SK-N-SH (cell line): ENCODE measurements around the gene NR5A2. TPM values are rescaled to one million over a fixed set of nuclear protein-coding genes. Genes with fewer than 3 reads are reported as not detected.

Source experiments
- CTCF ChIA-PET: fragments of 300-600, 350-600 bp; formaldehyde crosslinking; extraction: SDS; loops from one replicate; lab custom pipeline; 2021; lab: Yijun Ruan, JAX
- POLR2A ChIA-PET: fragments of 350-600 bp; sonication (Branson Sonifier 250); formaldehyde crosslinking; extraction: SDS; loops from one replicate; lab custom pipeline; 2020; ENCODE audit warnings: antibody characterized with exemption, inconsistent platforms; lab: Yijun Ruan, JAX
- DNase-seq: peaks from one replicate; pipeline ENCODE4 v3.0.0; 2012
- H2AFZ ChIP-seq: fragments of 200-600 bp; sonication (generic); 2 replicates; pipeline ENCODE4 v1.8.1; 2016; ENCODE audit warnings: antibody characterized with exemption, mild to moderate bottlenecking, low read depth
- H3F3A ChIP-seq: fragments of 200-600 bp; sonication (generic); replicated peaks from 2 replicates; pipeline ENCODE3; 2016; ENCODE audit warnings: antibody characterized with exemption, mild to moderate bottlenecking; ENCODE audit not compliant: insufficient read depth
- H3K27ac ChIP-seq, 2 experiments: fragments of 200-500 bp in 1 of 2; fragments of 200-600 bp in 1 of 2; sonication (Bioruptor generic) in 1 of 2; sonication (generic), shearing (Covaris generic) in 1 of 2; 2 replicates each; pipeline versions ENCODE4 v1.5.1 to v1.6.1; 2014 to 2016; ENCODE audit warnings: low read depth in 2 of 2, inconsistent platforms in 1 of 2, low read length in 1 of 2, mild to moderate bottlenecking in 1 of 2, mixed read lengths in 1 of 2
- H3K27me3 ChIP-seq: fragments of 200-600 bp; sonication (generic), shearing (Covaris generic); 2 replicates; pipeline ENCODE4 v1.6.1; 2016; ENCODE audit warnings: mixed run types; ENCODE audit not compliant: insufficient read depth
- H3K36me3 ChIP-seq, 2 experiments: fragments of 200-500 bp in 1 of 2; fragments of 200-600 bp in 1 of 2; sonication (Bioruptor generic) in 1 of 2; sonication (generic) in 1 of 2; replicated peaks in 1 of 2; 2 replicates each; pipeline versions ENCODE3 to v1.5.1; 2014 to 2016; ENCODE audit warnings: low read length in 1 of 2, mild to moderate bottlenecking in 1 of 2; ENCODE audit not compliant: insufficient read depth in 2 of 2, control insufficient read depth in 1 of 2
- H3K4me1 ChIP-seq, 2 experiments: fragments of 200-500 bp in 1 of 2; fragments of 200-600 bp in 1 of 2; sonication (Bioruptor generic) in 1 of 2; sonication (generic), shearing (Covaris generic) in 1 of 2; 2 replicates each; pipeline versions ENCODE4 v1.5.1 to v1.6.1; 2014 to 2016; ENCODE audit warnings: low read depth in 1 of 2, low read length in 1 of 2, mixed run types in 1 of 2; ENCODE audit not compliant: insufficient read depth in 2 of 2, control insufficient read depth in 1 of 2
- H3K4me2 ChIP-seq: fragments of 200-600 bp; sonication (generic), shearing (Covaris generic); 2 replicates; pipeline ENCODE4 v1.6.1; 2017; ENCODE audit warnings: mixed run types
- H3K4me3 ChIP-seq, 2 experiments: fragments of 200-500 bp in 1 of 2; fragments of 200-600 bp in 1 of 2; sonication (Bioruptor generic) in 1 of 2; sonication (generic), shearing (Covaris generic) in 1 of 2; 2 replicates each; pipeline versions ENCODE4 v1.5.1 to v1.8.1; 2014 to 2016; ENCODE audit warnings: low read depth in 2 of 2, inconsistent platforms in 1 of 2, low read length in 1 of 2, mild to moderate bottlenecking in 1 of 2, mixed read lengths in 1 of 2, moderate library complexity in 1 of 2
- H3K79me2 ChIP-seq: fragments of 200-600 bp; sonication (generic); 2 replicates; pipeline ENCODE4 v1.8.1; 2017; ENCODE audit warnings: mild to moderate bottlenecking; ENCODE audit not compliant: insufficient read depth
- H3K9ac ChIP-seq: fragments of 200-600 bp; sonication (generic); 2 replicates; pipeline ENCODE4 v1.6.1; 2017; ENCODE audit warnings: mixed run types
- H3K9me2 ChIP-seq: fragments of 200-600 bp; sonication (generic); 2 replicates; pipeline ENCODE4 v1.6.1; 2017; ENCODE audit warnings: mixed run types
- H3K9me3 ChIP-seq: fragments of 200-600 bp; sonication (generic); 2 replicates; pipeline ENCODE4 v1.6.1; 2017; ENCODE audit warnings: mixed run types, mild to moderate bottlenecking, moderate library complexity
- H4K20me1 ChIP-seq: fragments of 200-600 bp; sonication (generic); 2 replicates; pipeline ENCODE4 v1.6.1; 2017; ENCODE audit warnings: mild to moderate bottlenecking, mixed run types; ENCODE audit not compliant: insufficient read depth
- ELF1 ChIP-seq: IDR thresholded peaks from 2 replicates; pipeline ENCODE4 v1.4.0; 2012
- EP300 ChIP-seq, 2 experiments: IDR thresholded peaks; 2 replicates each; pipeline versions ENCODE4 v1.4.0 to v1.6.1; 2012; ENCODE audit warnings: borderline replicate concordance in 1 of 2, low read depth in 1 of 2, low read length in 1 of 2
- FOXM1 ChIP-seq: IDR thresholded peaks from 2 replicates; pipeline ENCODE4 v1.4.0; 2012; ENCODE audit warnings: low read depth, mild to moderate bottlenecking
- GATA2 ChIP-seq: sonication (generic); formaldehyde crosslinking; IDR thresholded peaks from 2 replicates; pipeline ENCODE4 v1.5.0; 2020; ENCODE audit warnings: mild to moderate bottlenecking, missing genetic modification reagents
- MXI1 ChIP-seq: IDR thresholded peaks from 2 replicates; pipeline ENCODE4 v1.6.1; 2012; ENCODE audit warnings: mild to moderate bottlenecking, low read depth, low read length, improper control_type of control experiment
- NFIC ChIP-seq: IDR thresholded peaks from 2 replicates; pipeline ENCODE4 v1.4.0; 2012; ENCODE audit warnings: borderline replicate concordance
- RAD21 ChIP-seq: IDR thresholded peaks from 2 replicates; pipeline ENCODE4 v1.6.1; 2012; ENCODE audit warnings: mild to moderate bottlenecking, low read length
- REST ChIP-seq: IDR thresholded peaks from 2 replicates; pipeline ENCODE4 v1.6.1; 2012; ENCODE audit warnings: mild to moderate bottlenecking, low read depth, low read length, moderate library complexity
- RXRA ChIP-seq: IDR thresholded peaks from 2 replicates; pipeline ENCODE4 v1.4.0; 2012; ENCODE audit warnings: low read depth, mild to moderate bottlenecking, borderline replicate concordance
- SMC3 ChIP-seq: IDR thresholded peaks from 2 replicates; pipeline ENCODE4 v1.6.1; 2012; ENCODE audit warnings: low read depth, low read length, improper control_type of control experiment
- TCF12 ChIP-seq: IDR thresholded peaks from 2 replicates; pipeline ENCODE4 v1.4.0; 2012
- USF1 ChIP-seq: IDR thresholded peaks from 2 replicates; pipeline ENCODE4 v1.4.0; 2012; ENCODE audit warnings: low read depth, borderline replicate concordance
- ZBTB33 ChIP-seq: IDR thresholded peaks from 2 replicates; pipeline ENCODE4 v1.4.0; 2012; ENCODE audit warnings: low read depth, borderline replicate concordance
- WGBS: methylation state at CpG from one replicate; pipeline ENCODE4 v1.1.6; 2017; ENCODE audit warnings: low lambda C conversion rate; 5-methylcytosine and 5-hydroxymethylcytosine counted together
- polyA plus RNA-seq, 3 experiments: library from polyadenylated mRNA; depleted of rRNA; stranded (reverse); fragments of >200 nt; gene quantifications; 2 replicates each; pipeline ENCODE4 v1.2.3, GENCODE V29; 2012
- TF ChIP-seq, protein P1 (sequence below): fragments of 150-350 bp; IDR thresholded peaks from 2 replicates; pipeline ENCODE4 v1.6.1; 2017; ENCODE audit warnings: antibody characterized with exemption, low read length, low read depth, borderline replicate concordance
- TF ChIP-seq, protein P2 (sequence below): IDR thresholded peaks from 2 replicates; pipeline ENCODE4 v1.4.0; 2012; ENCODE audit warnings: low read depth
- TF ChIP-seq, protein P3 (sequence below): fragments of 200-600 bp; sonication (generic); IDR thresholded peaks from 2 replicates; pipeline ENCODE4 v1.6.1; 2017; ENCODE audit warnings: antibody characterized with exemption, mild to moderate bottlenecking, moderate library complexity
- TF ChIP-seq, protein P4 (sequence below): fragments of 150-350 bp; IDR thresholded peaks from 2 replicates; pipeline ENCODE4 v1.6.1; 2016; ENCODE audit warnings: mild to moderate bottlenecking, low read depth, low read length

The NR5A2 gene
- polyA plus RNA-seq, 1 of the 3 experiments (the other 2 are of a cell fraction): not detected

DNA sequence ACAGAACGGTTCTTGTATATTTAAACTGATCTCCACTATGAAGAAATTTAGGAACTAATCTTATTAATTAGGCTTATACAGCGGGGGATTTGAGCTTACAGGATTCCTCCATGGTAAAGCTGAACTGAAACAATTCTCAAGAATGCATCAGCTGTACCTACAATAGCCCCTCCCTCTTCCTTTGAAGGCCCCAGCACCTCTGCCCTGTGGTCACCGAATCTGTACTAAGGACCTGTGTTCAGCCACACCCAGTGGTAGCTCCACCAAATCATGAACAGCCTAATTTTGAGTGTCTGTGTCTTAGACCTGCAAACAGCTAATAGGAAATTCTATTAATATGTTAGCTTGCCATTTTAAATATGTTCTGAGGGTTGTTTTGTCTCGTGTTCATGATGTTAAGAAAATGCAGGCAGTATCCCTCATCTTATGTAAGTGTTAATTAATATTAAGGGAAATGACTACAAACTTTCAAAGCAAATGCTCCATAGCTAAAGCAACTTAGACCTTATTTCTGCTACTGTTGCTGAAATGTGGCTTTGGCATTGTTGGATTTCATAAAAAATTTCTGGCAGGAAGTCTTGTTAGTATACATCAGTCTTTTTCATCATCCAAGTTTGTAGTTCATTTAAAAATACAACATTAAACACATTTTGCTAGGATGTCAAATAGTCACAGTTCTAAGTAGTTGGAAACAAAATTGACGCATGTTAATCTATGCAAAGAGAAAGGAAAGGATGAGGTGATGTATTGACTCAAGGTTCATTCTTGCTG lies 147.2 kb downstream of the NR5A2 start (continued):
- TF ChIP-seq, protein P1, sequence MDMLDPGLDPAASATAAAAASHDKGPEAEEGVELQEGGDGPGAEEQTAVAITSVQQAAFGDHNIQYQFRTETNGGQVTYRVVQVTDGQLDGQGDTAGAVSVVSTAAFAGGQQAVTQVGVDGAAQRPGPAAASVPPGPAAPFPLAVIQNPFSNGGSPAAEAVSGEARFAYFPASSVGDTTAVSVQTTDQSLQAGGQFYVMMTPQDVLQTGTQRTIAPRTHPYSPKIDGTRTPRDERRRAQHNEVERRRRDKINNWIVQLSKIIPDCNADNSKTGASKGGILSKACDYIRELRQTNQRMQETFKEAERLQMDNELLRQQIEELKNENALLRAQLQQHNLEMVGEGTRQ: no peak
- TF ChIP-seq, all 33 proteins: peak for 0

DNA sequence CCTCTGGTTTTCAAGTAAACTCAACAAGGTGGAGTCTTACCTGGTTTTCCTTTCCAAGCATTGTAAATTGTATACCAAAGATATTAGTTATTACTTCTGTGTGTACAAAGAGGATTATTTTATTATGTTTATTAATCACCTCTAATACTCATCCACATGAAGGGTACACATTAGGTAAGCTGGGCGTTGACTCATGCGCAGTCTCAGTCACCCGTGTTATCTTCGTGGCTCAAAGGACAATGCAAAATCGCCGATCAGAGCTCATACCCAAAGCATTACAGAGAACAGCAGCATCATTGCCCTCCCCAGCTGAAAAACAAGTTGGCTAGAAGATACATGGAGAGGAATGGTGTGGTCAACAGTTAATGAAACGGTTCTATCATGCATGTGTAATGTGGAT lies 148.7 kb downstream of the NR5A2 start:
- ChIA-PET CTCF (no interaction called here), POLR2A (no interaction called here)
- peaks cover 21% of the 10 kb centered on the region for H3F3A ChIP-seq
- no peaks in the 10 kb centered on the region for H4K20me1 ChIP-seq
- H2AFZ ChIP-seq: no peak overlapping the region
- H3K4me1 ChIP-seq: peaks cover 0 to 12% of the 10 kb centered on the region in 2 experiments; a peak in 3 of 4 replicates
- H3K9me2 ChIP-seq: no peaks in the 10 kb centered on the region
- no peak overlapping the region for H3K9ac ChIP-seq
- WGBS: 61% methylated on average over 7 of the region's 7 CpGs
- DNase-seq: no peak
- no peak overlapping the region for H3K27ac ChIP-seq
- no peaks in the 10 kb centered on the region for H3K79me2 ChIP-seq
- no peaks in the 10 kb centered on the region for H3K36me3 ChIP-seq
- TF ChIP-seq, protein P2, sequence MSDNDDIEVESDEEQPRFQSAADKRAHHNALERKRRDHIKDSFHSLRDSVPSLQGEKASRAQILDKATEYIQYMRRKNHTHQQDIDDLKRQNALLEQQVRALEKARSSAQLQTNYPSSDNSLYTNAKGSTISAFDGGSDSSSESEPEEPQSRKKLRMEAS: no peak
- TF ChIP-seq USF1 (no peak), ELF1 (no peak), NFIC (no peak), TCF12 (no peak), GATA2 (CRISPR knock-in tag) (no peak), REST (no peak), FOXM1 (no peak), SMC3 (no peak), RXRA (no peak), MXI1 (no peak), RAD21 (no peak), ZBTB33 (no peak), EP300 (IDR thresholded peaks at IDR 0.05; ENCODE audit: borderline replicate concordance in 1 of 2, low read depth in 1 of 2, low read length in 1 of 2) (no peak)
- TF ChIP-seq, protein P3, sequence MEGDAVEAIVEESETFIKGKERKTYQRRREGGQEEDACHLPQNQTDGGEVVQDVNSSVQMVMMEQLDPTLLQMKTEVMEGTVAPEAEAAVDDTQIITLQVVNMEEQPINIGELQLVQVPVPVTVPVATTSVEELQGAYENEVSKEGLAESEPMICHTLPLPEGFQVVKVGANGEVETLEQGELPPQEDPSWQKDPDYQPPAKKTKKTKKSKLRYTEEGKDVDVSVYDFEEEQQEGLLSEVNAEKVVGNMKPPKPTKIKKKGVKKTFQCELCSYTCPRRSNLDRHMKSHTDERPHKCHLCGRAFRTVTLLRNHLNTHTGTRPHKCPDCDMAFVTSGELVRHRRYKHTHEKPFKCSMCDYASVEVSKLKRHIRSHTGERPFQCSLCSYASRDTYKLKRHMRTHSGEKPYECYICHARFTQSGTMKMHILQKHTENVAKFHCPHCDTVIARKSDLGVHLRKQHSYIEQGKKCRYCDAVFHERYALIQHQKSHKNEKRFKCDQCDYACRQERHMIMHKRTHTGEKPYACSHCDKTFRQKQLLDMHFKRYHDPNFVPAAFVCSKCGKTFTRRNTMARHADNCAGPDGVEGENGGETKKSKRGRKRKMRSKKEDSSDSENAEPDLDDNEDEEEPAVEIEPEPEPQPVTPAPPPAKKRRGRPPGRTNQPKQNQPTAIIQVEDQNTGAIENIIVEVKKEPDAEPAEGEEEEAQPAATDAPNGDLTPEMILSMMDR: no peak
- TF ChIP-seq, protein P1: no peak
- TF ChIP-seq, protein P4, sequence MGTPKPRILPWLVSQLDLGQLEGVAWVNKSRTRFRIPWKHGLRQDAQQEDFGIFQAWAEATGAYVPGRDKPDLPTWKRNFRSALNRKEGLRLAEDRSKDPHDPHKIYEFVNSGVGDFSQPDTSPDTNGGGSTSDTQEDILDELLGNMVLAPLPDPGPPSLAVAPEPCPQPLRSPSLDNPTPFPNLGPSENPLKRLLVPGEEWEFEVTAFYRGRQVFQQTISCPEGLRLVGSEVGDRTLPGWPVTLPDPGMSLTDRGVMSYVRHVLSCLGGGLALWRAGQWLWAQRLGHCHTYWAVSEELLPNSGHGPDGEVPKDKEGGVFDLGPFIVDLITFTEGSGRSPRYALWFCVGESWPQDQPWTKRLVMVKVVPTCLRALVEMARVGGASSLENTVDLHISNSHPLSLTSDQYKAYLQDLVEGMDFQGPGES: no peak
- no peak overlapping the region for H3K4me3 ChIP-seq
- no peak overlapping the region for H3K4me2 ChIP-seq
- H3K9me3 ChIP-seq: no peaks in the 10 kb centered on the region
- H3K27me3 ChIP-seq: no peaks in the 10 kb centered on the region
